Measurements from ENCODE around the gene SLC23A3.

Gene SLC23A3

DNA sequence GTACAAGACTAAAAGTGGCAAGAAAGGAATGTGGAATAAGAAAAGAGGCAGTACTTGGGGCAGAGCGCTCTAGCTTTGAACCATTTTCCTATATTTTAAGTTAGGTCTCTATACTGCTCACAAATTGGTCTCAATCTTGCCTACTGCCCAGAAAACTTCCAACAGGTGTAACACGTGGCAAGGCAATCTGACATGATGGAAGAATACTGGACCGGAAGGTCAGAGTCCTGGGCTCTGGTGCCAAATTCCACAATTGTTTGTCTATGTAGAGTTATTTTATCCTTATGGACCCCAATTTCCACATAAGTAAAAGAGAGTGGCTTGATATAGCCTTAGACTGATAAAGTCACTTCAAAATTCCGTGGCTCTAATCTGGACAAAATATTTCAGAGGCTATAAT is 38.1 kb downstream of the SLC23A3 start:
- DNase-seq, result no peak

DNA sequence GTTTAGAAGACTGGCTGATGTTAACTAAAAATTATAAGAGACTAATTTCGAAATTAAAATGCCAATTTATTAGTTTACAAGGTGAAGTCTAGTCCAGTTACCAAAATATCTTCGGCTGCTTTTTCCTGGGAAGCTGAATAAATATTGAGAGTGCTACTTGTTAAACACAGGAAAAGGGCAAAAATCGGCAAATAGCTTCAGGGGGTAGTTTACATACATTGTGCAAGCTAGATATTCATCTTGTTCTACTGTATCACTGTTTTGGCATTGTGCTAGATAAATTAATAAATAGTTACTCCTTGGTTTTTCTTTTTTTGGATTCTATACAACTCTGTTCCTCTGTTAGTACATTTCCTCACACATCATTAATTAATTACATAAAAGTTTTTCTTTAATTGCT is 38.5 kb downstream of the SLC23A3 start:
- DNase-seq, result no peak

DNA sequence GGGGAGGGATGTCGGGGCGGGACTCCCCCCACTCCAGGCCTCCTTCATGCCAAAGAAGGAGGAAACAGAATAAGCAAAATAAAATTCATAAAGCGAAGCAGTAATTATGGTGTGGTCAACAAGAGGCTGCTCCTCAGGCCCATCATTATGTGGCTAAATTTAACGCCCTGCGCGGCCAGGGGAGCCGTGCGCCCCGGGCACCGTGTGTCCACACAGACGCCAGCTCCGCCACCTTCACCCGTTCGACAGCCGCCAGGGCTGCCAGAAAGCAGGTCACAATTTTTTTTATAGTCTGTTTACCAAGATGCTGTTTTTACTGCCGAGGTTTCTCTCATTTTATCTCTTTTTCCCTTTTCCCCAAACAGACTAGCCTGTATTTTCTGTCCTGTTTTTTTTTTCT is 40.2 kb downstream of the SLC23A3 start:
- DNase-seq, result no peak

DNA sequence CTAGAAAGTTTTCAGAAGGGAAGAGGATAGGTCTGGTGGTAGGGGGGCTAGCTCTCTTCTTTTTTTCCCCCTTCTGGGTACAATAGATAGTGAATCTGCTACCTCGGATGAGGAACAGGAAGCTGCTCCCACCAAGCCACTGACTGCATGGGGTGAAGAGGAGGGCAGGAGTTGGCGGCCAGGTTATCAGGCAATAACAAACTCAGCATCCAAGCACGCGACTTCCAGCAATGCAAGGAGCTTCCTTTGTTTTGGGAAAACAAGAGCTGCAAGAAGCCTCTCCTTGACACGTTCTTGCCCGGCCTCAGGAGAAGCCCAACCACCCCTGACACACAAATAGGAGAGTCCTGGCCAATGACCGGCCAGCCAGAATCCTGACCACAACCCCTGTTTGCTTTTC is 41.4 kb downstream of the SLC23A3 start:
- DNase-seq, result no peak

DNA sequence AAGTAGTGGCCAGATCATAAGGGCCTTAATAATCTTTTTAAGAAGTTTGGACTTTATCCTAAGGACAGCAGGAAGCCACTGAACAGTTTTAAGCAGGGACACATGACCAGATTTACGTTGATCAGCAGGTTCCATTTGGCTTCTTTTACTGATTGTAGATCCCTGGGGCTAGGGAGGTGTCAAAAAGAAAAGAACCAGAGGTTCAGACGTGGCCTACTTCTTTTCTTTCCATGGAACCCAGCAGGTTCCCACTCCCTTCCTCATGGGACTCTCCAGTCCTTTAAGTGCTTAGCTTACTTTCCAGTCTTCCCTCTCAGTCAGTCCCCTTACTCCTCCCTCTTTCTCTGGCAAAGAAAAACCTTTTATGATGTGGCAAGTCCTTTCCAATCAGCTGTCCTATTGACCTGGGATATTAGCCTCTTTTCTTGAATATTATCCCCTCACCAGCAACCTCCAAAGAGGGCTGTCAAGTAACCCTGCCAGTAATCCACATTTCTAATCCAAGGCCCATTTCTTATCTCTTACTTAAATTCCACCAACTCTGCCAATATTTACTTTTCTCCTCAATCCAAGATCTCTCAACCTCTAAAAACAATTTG is 42.7 kb downstream of the SLC23A3 start:
- DNase-seq, result no peak

GRCh38 chr2:219126555-219126954 is 43.3 kb downstream of the SLC23A3 start:
- no peak for DNase-seq

- DNase-seq, result no peak
Observed at GRCh38 chr2:219125886-219126270, 44.0 kb downstream of the SLC23A3 start.

- no peak for DNase-seq
Observed at GRCh38 chr2:219125225-219125885, 44.5 kb downstream of the SLC23A3 start.

- DNase-seq, result no peak
Observed at GRCh38 chr2:219124381-219125110, 45.3 kb downstream of the SLC23A3 start.

GRCh38 chr2:219123356-219124135 is 46.3 kb downstream of the SLC23A3 start:
- no peak for DNase-seq

- no peak for DNase-seq
Observed at GRCh38 chr2:219122202-219122980, 47.4 kb downstream of the SLC23A3 start.

GRCh38 chr2:219120082-219120481 is 49.7 kb downstream of the SLC23A3 start:
- no peak for DNase-seq

- DNase-seq, result no peak
Observed at GRCh38 chr2:219119422-219120043, 50.3 kb downstream of the SLC23A3 start.

GRCh38 chr2:219118504-219118903 is 51.3 kb downstream of the SLC23A3 start:
- DNase-seq, result no peak

DNA sequence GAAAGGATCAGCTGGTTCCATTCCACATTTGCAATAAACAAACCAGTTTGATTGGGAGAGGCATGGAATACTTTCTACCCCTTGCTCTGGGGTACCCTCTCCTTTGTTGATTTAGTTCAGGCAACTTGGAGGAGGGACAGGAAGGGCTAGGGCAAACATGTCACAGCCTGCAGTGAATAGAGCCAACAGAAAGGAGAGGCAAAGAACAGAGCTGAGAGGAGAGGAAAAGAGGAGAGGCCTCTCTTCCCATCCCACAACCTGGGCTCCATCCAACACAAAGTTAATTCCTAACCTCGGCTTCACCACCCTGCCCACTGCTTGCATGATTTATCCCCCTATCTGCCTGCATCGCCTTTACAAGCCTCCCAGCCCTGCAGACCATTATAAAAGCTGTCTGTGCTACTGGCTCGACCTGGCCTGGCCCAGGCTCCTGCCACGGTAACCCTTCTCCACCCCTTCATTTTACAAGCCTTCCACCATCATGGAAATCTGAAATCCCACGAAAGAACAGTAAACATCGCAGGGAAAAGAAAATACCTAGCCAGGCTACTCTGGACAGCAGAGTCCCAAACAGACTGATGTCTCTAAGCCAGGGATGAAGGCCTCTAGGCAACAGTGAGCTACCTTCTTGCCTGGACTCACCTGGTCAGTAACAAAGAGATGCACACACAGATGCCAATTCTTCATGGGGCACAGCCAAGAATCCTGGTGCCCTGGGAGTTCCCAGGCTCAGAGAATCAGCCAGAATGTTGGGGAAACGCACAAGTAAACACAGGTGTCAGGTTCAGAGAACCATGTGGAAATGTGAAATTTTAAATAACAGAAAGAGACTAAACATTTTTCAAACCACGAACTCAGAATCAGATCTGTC is 52.8 kb downstream of the SLC23A3 start:
- DNase-seq, result no peak

- DNase-seq, result no peak
Observed at GRCh38 chr2:219112651-219113338, 57.0 kb downstream of the SLC23A3 start.

DNA sequence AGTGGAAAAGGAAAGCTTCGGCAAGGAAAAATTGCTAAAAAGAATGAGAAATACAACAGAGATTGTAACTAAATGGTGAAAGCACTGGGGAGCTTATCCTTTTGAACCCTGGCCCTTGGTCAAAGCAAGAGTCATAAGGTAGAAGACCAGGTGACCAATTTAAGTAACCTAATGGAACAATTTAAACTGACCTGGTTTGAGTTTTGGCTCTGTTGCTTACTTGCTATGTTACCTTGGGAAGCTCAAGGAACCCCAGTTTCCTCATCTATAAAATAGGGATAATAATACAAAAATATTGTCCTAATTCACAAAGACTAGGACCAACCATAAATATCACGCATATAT is 57.8 kb downstream of the SLC23A3 start:
- no peak for DNase-seq

Measured in cortex of kidney (tissue), 1 donor.